Measurements from ENCODE around the gene PCNT. TPM values are rescaled to one million over a fixed set of nuclear protein-coding genes. Genes with fewer than 3 reads are reported as not detected.

The PCNT gene
- total RNA-seq, 2 donors from 2014 or later: 15.1 to 32.5 TPM

GRCh38 chr21:46393451-46393940 lies 69.5 kb downstream of the PCNT start:
- H3K9ac ChIP-seq (ENCODE audit: low read depth in 2 of 2, low read length in 2 of 2): no peak overlapping the region
- peaks cover 8% of the 10 kb centered on the region for H3K36me3 ChIP-seq
- no peak for DNase-seq
- TF ChIP-seq CTCF (IDR thresholded peaks at IDR 0.05): no peak
- intact Hi-C loops (cut with DNase I): no loop called here
- H3K27ac ChIP-seq: no peak overlapping the region
- no peak overlapping the region for H3K4me3 ChIP-seq
- H3K4me1 ChIP-seq: no peaks in the 10 kb centered on the region
- H3K9me3 ChIP-seq: no peaks in the 10 kb centered on the region
- no peaks in the 10 kb centered on the region for H3K27me3 ChIP-seq

- intact Hi-C loops (cut with DNase I): no loop called here
- DNase-seq: no peak
- Histone ChIP-seq H3K9ac (ENCODE audit: low read depth in 2 of 2, low read length in 2 of 2) (no peak overlapping the region), H3K4me1 (no peaks in the 10 kb centered on the region), H3K36me3 (peaks cover 8% of the 10 kb centered on the region), H3K4me3 (no peak overlapping the region), H3K27ac (no peak overlapping the region), H3K27me3 (no peaks in the 10 kb centered on the region), H3K9me3 (no peaks in the 10 kb centered on the region)
- no peak for TF ChIP-seq CTCF (IDR thresholded peaks at IDR 0.05)
These were observed 70.1 kb downstream of the PCNT start for GRCh38 chr21:46393941-46394594.

GRCh38 chr21:46394595-46395104 lies 70.7 kb downstream of the PCNT start:
- Histone ChIP-seq H3K27me3 (no peaks in the 10 kb centered on the region), H3K36me3 (peaks cover 8% of the 10 kb centered on the region), H3K4me1 (no peaks in the 10 kb centered on the region), H3K9ac (ENCODE audit: low read depth in 2 of 2, low read length in 2 of 2) (no peak overlapping the region), H3K27ac (no peak overlapping the region), H3K9me3 (no peaks in the 10 kb centered on the region), H3K4me3 (no peak overlapping the region)
- no peak for DNase-seq
- intact Hi-C loops (cut with DNase I): no loop called here
- TF ChIP-seq CTCF (IDR thresholded peaks at IDR 0.05): no peak

GRCh38 chr21:46397211-46397905 lies 73.4 kb downstream of the PCNT start:
- no peak for DNase-seq
- intact Hi-C loops (cut with DNase I): no loop called here
- no peak overlapping the region for H3K9ac ChIP-seq (ENCODE audit: low read depth in 2 of 2, low read length in 2 of 2)
- H3K27ac ChIP-seq: no peak overlapping the region
- H3K4me3 ChIP-seq: no peak overlapping the region
- no peaks in the 10 kb centered on the region for H3K9me3 ChIP-seq
- H3K27me3 ChIP-seq: no peaks in the 10 kb centered on the region
- no peaks in the 10 kb centered on the region for H3K4me1 ChIP-seq
- H3K36me3 ChIP-seq: peaks cover 8% of the 10 kb centered on the region
- TF ChIP-seq CTCF (IDR thresholded peaks at IDR 0.05): no peak

GRCh38 chr21:46397993-46398392 lies 74.0 kb downstream of the PCNT start:
- H3K36me3 ChIP-seq: peaks cover 8% of the 10 kb centered on the region
- H3K9ac ChIP-seq (ENCODE audit: low read depth in 2 of 2, low read length in 2 of 2): no peak overlapping the region
- no peaks in the 10 kb centered on the region for H3K4me1 ChIP-seq
- no peaks in the 10 kb centered on the region for H3K27me3 ChIP-seq
- no peak for DNase-seq
- no peak overlapping the region for H3K27ac ChIP-seq
- TF ChIP-seq CTCF (IDR thresholded peaks at IDR 0.05): no peak
- H3K9me3 ChIP-seq: no peaks in the 10 kb centered on the region
- intact Hi-C loops (cut with DNase I): no loop called here
- H3K4me3 ChIP-seq: no peak overlapping the region
